GM12891 (cell line): Measurements from ENCODE around the gene AFAP1.

Experiments
- PAX5 ChIP-seq: IDR thresholded peaks from 2 replicates; pipeline ENCODE4 v1.6.1; 2011; ENCODE audit warnings: low read length, moderate library complexity, mild to moderate bottlenecking; ENCODE audit not compliant: insufficient read depth, severe bottlenecking
- POLR2A ChIP-seq: IDR thresholded peaks from 2 replicates; pipeline ENCODE4 v1.6.1; 2011; ENCODE audit warnings: low read depth, low read length, control low read depth
- POLR2AphosphoS5 ChIP-seq: IDR thresholded peaks from 2 replicates; pipeline ENCODE4 v1.6.1; 2011; ENCODE audit warnings: low read depth, low read length, control low read depth
- POU2F2 ChIP-seq: IDR thresholded peaks from 2 replicates; pipeline ENCODE4 v1.6.1; 2011; ENCODE audit warnings: low read depth, mild to moderate bottlenecking, control low read depth, low read length, moderate library complexity
- SPI1 ChIP-seq: IDR thresholded peaks from 2 replicates; pipeline ENCODE4 v1.6.1; 2011; ENCODE audit warnings: low read depth, low read length, control low read depth
- TAF1 ChIP-seq: IDR thresholded peaks from 2 replicates; pipeline ENCODE4 v1.6.1; 2011; ENCODE audit warnings: low read depth, low read length, control low read depth

DNA sequence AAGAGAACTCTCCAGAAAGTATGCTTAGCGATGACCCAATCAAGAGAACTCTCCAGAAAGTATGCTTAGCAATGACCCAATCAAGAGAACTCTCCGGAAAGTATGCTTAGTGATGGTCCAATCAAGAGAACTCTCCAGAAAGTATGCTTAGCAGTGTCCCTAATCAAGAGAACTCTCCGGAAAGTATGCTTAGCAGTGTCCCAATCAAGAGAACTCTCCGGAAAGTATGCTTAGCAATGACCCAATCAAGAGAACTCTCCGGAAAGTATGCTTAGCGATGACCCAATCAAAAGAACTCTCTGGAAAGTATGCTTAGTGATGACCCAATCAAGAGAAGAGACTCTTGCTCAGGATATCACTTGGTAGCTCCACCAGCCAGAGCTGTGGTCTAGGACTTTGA is 92.5 kb downstream of the AFAP1 start:
- TF ChIP-seq POLR2AphosphoS5 = no peak
- TF ChIP-seq POLR2A = no peak
- TF ChIP-seq TAF1 = no peak
- TF ChIP-seq PAX5 = no peak
- TF ChIP-seq SPI1 = no peak
- no peak for TF ChIP-seq POU2F2
